GM10266 (cell line): ENCODE results near the gene SCRT2.

Experiments used
- DNase-seq: peaks from one replicate; pipeline ENCODE4 v3.0.0; 2012; ENCODE audit errors: extremely low spot score
- CTCF ChIP-seq: IDR thresholded peaks from 2 replicates; pipeline ENCODE4 v1.5.1; 2012; ENCODE audit warnings: mild to moderate bottlenecking, low read depth; ENCODE audit not compliant: control insufficient read depth, insufficient read depth; ENCODE audit errors: missing control alignments

Gene SCRT2

GRCh38 chr20:708956-709355 lies 33.4 kb upstream of the SCRT2 start:
- TF ChIP-seq CTCF, result no peak
- DNase-seq, result no peak

GRCh38 chr20:707451-708110 lies 32.0 kb upstream of the SCRT2 start:
- TF ChIP-seq CTCF, result no peak

GRCh38 chr20:706366-706885 lies 30.8 kb upstream of the SCRT2 start:
- no peak for DNase-seq
- no peak for TF ChIP-seq CTCF

More at GRCh38 chr20:707451-708110, 32.0 kb upstream of the SCRT2 start:
- no peak for DNase-seq

- DNase-seq, result no peak
- TF ChIP-seq CTCF, result no peak
These were observed 29.1 kb upstream of the SCRT2 start for GRCh38 chr20:704726-705125.

GRCh38 chr20:703426-703825 lies 27.8 kb upstream of the SCRT2 start:
- DNase-seq, result no peak
- TF ChIP-seq CTCF, result no peak

GRCh38 chr20:703006-703405 lies 27.4 kb upstream of the SCRT2 start:
- DNase-seq, result no peak
- no peak for TF ChIP-seq CTCF

GRCh38 chr20:701401-702129 lies 26.0 kb upstream of the SCRT2 start:
- no peak for TF ChIP-seq CTCF

More at GRCh38 chr20:701401-702129, 26.0 kb upstream of the SCRT2 start:
- DNase-seq, result no peak
